Activated CD4-positive, alpha-beta T cell treated with anti-CD3 and anti-CD28 coated beads, Interleukin-2, amount 50 U/mL, for 24 hours (primary cell): ENCODE measurements around the gene KIR2DL3.

Source experiments
- DNase-seq, 2 donors: peaks; one replicate each; pipeline ENCODE4 v3.0.0-alpha.2; 2020; ENCODE audit warnings: low read depth in 1 of 2, low spot score in 1 of 2

The KIR2DL3 gene

GRCh38 chr19:54791476-54791875 lies 53.2 kb downstream of the KIR2DL3 start:
- DNase-seq: no peak

GRCh38 chr19:54792814-54793213 lies 54.5 kb downstream of the KIR2DL3 start:
- no peak for DNase-seq

- DNase-seq: no peak
These were observed 57.4 kb downstream of the KIR2DL3 start for GRCh38 chr19:54795758-54796157.
